HG03060 (cell line): ENCODE results near the gene MEG3.

Experiments
- ATAC-seq: cut with Tn5 transposase; IDR thresholded peaks from one replicate; pipeline ENCODE4 v1.9.1; 2021; ENCODE audit warnings: low read depth, moderate number of reproducible peaks; ENCODE audit not compliant: unreplicated experiment

The MEG3 gene

DNA sequence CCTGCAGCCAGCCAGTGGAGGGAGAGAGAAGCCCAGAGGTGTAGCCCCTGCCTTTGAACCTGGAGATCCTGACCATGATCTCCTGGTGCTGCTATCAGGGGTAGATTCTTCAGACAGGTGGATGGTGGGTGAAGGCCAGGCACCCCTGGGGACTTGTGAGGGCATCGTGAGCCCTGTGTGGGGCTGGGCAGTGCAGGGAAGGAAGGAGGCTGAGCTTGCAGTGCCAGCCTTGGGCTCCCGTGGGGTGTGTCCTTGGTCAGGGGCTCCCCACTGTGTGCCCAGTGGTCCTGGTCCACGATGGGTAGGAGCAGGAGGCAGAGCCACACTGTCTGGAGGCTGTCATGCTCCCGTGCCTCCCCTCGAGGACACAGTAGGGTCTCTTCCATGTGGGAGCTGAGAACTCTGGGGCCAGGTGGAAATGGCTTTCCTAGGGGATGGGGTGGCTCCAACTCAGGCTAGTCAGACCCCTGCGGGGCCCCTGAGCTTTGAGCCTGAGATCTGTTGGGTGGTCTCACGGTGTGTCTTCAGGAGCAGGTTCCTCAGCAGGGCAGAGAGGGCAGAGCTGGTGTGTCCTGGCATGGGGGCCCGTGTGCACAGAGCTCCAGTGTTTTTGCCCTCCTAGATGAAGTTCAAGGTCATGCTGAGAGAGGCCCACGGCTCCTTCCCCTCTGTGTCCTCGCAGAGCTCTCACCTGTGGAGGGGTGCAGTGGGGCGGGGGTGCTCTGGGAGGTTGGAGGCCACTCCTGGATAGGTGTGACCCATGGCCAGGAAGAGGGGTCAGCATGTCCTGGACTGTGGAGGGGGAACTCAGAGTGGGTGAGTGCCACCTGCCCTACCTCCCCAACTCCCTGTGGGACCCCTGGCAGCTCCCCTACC lies 52.6 kb downstream of the MEG3 start:
- no peak for ATAC-seq

DNA sequence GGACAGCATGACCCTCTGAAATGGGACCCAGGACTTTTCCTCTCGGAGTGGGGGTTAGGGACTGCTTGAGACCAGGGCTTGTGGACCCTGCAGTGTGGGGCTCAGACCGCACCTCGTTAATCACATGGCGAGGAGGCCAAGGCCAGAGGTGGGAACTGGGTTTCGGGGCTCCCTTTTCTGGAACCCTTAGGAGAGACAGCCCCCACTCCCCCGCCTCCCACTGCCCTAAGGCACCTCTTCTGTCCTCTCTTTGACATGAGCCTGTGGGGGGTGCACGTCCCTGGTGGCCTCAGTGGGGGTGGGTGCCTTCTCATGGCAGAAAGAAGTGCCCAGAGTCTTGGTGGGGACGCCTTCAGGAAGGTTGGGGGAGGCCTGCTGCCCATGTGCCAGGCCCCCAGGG lies 53.3 kb downstream of the MEG3 start:
- ATAC-seq, result no peak

DNA sequence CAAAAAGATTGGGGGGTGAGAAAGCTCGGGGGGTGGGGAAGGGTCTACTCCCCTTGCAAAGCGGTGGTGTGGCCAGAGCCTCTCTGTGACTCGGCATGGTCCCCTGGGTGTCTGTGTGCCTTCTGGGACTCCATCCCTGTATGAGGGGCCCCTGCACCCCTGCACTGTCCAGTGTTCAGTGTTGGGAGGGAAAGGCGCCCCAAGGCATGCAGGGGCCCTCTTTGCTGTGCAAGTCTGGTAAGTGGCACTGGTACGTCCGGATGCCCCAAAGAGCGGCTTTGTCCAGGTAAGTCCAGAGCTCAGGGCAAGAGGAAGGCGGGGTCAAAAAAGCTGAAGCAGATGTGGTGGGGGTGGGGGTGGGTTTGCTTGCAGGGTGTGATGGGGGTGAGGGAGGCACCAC lies 53.9 kb downstream of the MEG3 start:
- no peak for ATAC-seq

DNA sequence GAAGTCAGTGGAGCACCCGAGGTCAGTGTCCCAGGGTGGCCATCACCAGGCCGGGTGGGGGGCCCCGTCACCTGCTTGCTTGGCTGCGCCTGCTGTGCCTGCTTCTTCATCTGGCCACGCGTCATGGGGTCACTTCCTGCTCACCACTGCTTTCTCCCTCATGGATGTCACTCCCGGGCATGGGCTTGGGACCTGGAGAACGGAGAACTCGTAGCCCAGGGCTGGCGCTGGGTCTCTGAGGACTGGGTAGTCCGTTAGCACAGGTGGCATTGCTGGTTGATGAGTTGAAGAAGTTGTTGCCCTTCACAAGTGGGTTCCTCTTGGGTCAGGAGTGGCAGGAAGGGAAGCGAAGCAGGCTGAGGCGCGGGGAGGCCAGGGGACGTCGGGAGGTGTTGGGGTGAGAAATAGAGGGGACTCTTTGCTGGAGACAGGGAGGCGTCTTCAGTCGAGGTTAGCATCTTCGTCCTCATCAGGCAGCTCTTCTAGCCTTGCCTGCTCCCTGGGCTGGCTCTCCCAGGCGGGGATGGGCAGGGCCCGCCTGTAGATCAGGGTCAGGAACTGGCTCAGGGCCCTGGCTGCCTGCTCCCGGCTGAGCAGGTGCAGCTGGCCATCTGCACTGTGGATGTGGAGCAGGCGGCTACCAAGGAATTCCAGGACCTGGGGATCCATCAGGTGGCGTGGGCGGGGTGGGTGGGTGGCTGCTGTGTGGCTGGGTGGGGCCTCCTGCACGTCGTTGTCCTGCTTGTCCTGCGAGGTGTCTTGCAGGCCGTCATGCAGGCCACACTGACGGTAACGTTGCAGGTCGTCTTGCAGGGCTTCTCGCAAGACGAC lies 54.6 kb downstream of the MEG3 start:
- ATAC-seq, result no peak

DNA sequence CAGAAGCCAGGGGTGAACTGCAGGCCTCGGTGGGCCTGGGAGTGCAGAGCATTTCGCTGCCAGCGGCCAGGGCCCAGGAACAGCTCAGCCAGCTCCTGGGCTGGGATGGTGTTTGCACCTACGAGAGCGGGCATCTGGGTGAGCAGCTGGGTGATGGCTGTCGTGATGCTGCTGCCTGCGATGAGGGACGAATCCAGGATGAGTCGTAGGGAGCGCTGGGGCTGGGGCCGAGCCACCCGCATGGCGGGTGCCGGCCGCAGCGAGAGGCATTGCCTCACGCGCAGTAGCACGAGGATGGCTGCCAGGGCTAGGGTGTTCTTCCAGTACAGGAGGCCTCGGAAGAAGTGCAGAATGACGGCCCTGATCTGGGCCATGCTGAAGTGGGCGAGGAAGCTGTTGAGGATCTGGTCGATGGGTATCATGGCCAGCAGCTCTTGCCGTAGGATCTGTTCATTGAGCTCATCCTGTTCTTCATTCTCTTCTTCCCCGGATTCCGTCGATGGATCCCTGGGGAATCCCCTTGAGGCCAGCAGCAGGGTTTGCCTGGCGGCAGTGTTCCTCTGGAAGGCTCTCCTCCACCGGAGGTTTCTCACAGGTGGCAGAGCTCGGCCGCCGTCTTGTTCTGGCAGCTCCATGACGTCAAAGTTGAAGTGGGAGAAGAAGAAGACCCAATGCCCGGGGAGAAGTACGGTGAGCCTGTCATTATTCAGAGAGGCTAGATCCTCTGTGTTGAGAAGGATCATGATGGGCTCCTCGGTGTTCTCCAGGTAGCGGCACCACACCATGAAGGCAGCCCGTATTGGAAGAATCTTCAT lies 55.5 kb downstream of the MEG3 start:
- no peak for ATAC-seq

DNA sequence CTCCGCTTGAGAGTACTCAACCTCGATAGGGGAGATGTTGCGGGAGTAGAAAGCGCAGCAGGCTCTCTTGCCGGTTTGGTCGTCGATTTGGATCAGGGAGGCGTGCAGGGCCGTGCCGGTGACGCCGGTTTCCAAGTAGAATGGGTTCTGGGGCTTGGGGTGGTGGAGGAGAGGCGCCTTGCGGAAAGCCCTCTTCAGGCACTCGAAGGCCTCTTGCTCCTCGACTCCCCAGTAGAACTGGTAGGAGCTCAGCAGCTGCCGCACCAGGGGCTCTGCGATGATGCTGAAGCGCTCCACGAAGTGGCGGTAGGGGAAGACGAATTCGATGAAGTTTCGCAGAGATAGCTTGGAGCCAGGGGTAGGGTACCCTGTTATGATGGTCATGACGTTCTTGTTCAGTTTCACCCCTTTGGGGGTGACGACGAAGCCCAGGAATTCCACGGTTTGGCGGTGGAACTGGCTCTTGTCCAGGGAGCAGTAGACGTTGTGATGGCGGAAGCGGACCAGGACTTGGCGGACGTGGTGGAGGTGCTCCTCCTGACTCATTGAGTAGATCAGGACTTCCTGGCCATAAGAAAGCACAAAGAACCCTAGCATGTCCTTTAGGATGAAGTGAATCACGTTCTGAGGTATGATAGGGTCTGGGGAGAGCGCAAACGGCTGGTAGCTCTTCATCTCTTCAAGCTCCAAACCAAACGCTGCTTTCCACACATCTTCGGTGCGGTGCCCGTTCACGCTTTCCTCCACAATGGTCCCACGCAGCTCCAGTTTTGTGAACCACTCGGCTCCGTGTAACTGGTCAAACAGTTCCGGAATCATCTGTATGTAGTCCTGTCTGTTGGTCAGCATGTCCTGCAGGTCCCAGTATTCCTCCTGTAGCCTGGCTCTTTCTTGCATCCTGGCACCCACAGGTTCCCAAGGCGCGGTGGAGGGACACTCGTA lies 56.4 kb downstream of the MEG3 start:
- no peak for ATAC-seq

DNA sequence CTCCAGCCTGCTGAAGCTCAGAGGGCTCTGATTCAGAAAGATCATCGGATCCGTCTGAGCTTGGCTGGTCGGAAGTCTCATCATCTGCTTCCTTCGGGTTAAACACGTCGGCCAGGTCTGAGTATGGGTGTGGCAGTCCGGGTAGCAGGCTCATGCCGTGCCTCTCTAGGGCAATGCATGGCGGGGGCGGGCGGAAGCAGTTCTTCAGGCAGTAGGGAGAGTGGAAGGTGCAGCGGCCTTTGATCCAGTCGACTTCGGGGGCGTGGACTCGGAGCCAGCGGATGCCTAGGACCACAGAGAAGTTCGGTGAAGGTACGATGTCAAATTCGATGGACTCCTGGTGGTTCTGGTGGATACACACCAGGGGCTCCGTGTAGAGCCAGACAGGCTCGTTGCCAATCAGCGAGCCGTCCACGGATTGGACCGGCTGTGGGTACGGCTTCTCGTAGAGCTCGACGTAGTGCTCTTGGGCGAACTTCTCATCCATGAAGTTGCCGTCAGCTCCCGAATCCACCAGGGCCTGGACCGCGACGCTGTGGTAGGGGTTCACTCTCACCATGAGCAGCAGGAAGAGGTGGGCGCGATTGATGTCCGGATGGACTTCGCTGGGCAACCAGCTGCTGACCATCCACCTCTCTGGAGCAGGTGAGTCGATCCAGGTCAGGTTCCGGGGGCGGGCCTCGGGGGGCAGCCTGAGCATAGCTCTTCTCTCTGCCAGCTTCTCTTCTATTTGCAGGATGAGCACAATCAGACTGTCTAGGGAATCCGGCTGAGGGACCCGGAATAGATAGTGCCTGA lies 57.3 kb downstream of the MEG3 start:
- no peak for ATAC-seq

DNA sequence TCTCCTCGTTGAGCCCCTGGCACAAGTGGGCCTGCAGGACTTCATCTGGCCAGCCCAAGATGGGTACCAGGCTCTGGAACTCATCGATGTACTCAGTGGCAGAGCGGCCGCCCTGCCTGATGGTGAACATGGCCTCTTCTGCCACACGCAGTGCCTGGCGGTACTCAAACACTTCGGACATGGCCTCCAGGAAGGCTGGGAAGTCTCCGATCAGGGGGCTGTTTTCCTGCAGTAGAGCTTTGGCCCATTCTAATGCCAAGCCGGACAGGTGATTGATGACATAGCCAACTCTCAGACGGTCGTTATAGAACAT lies 57.8 kb downstream of the MEG3 start:
- no peak for ATAC-seq

DNA sequence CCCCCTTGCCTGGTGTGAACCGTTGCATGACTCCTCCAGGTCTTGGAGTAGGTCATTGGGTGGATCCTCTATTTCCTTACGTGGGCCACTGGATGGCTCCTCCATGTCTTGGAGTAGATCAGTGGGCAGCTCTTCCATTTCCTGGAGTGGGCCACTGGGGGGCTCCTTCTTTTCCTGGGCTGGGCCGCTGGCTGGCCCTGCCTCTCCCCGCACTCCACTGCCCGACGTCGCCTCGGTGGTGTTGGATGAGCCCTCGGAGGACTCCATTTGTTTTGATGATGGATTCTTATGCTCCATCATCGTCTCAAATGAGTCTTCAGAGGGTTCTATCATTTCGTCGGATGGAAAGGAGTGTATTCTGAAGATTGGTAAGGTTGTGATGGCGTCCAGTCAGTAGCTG lies 58.5 kb downstream of the MEG3 start:
- ATAC-seq, result no peak

DNA sequence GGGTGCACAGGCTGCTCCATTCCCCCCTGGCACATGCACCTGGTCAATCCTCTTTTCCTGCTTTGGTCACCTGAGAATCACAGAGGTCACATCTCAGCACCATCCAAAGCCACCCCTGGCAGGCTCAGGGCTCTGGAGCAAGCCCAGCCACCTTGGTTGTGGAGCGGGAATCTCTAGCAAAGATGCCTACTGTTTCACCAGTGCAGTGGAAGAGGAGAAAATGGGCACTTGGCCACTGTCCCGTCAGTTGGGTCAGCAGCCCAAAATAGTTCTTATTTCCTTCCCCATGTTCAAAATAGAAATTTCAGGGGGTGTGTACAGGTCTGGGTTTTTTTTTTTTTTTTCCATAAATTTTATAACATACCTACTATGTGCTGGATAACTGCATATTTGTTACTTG lies 59.3 kb downstream of the MEG3 start:
- ATAC-seq, result no peak

DNA sequence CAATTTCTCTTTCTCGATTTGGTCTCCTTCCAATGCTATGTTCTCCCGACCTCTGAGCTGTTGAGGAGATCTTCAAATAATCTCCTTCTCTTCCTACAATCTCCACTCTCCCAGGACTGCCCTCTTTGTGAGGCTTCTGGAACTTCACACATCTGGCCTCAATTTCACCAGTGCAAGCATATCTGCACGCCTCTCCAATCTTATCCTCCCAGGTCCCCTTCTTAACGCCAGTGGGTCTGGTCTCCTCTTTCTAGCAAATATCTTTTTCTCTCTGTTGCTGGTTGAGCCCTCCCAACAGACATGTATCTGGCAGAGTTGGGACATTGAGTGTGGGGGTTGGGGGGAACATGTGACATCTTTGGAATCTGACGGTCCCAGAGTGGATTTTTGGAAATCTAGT lies 59.7 kb downstream of the MEG3 start:
- no peak for ATAC-seq

DNA sequence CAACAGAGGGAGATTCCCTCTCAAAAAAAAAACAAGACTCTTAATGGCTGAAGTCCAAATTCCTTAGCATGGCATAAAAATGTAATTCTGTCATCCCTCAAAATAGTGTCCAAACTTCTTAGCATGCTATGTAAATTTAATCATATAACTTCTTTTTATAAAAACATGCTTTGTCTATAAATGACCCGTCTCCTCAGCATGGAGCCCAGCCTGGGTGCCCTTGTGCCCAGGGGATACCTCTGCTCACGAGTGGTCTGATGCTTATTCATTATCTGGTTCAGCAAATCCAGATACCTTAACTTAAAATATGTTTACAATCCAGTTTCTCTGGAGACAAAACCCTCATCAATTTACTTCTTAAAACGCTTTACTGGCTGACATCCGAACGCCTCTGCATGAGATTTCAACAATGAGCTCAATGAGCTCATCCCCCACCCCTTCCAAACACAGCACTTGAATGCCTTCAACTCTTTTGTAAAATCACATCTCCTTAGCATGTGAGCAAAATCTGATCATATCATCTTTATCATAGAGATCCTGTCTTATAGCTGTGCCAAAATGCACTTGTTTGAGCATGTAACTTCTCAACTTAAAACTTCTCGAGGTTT lies 61.9 kb downstream of the MEG3 start:
- ATAC-seq, result no peak

DNA sequence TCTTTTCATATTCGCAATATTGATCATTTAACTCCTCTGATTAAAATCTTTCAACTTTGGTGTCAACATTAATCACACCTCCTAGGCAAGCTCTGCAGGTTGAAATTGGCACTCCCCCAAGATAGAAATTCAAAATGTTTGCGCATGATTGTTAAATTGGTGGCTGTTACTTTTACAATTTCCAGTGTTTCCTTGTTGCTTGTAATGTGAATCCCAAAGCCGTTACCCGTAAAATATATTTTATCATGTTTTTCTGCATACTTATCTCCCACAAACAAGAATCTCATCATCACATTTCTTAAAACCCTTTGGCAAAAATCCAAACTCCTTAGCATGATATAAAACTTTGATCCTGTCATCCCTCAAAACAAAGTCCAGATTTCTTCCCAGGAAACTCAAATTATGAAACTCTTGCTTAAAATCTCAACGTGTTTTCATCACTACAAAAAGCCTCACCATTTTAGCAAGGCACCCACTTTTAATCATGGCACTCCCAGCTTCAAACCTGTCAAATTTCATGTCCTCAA lies 62.9 kb downstream of the MEG3 start:
- no peak for ATAC-seq

DNA sequence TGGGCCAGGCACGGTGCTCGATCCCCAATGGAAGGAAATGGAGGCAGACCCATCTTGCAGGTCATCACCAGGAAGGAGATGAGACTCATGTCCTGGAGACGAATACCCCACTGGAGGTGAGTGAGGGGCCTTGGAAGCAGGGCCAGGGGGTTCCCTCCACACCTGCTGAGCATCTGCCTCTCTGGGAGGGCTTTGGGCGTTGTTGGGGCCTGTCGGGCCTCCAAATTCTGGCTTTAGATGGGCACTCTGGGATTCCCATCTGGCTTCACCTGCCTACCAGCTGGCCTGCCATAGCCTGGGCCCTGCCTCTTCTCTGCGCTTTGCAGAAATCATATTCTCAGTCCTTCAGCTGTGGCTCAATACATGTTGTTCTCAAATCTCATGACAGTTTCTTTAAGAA lies 63.7 kb downstream of the MEG3 start:
- ATAC-seq, result no peak

DNA sequence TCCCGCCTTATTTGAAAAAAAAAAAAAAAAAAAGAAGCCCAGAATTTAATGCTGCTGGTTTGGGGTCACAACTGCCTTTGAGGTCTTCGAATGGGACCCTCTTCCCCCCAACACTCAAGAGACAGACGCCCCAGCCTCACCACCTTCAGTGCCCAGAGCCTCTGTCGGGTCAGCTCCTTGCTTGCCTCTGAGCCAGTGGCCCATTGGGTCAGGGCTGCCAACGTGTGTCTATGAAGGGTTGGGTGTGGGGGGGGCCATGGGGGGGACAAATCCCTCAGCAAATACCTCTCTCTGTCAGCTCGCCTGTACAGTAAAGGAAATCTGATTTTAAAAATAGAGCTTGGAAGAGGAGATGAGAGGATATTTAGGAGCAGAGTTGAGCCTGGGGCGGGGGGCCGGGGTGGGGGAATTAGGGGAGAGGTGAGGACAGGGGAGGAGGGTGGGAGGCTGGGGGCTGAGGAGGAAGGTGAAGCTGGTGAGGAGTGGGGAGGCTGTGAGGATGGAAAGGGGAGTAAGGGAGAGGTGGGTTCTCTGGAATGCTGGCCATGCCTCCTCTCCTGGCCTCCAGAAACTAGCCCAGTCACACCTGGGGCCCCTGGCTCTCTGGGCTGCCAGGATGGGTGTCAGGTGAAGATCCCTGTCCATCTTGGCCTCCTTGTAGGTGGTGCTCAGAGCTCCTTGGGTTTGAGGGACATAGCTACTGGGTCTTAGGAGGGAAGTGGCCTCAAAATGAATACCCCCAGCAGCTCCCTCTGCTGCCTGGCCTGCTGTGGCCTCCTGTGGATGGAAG lies 64.3 kb downstream of the MEG3 start:
- ATAC-seq, result no peak

DNA sequence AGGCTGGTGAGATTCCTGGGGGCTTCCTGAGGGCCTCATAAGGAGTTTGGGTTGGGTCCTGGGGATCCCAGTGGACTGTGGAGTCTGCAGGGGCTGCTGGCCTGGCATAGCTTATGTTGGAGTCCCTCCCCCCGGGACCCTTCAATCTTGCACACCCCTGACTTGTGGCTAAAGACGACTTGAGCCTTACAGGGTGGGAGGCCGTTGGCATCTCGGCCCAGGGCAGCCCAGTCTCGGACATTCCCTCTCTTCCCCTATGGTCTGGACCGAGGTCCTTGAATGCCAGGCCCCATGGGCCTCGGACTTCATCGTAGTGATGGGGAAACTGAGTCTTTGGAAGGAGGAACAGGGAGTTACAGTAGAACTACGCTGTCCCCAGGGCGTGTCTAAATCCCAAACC lies 65.1 kb downstream of the MEG3 start:
- no peak for ATAC-seq

DNA sequence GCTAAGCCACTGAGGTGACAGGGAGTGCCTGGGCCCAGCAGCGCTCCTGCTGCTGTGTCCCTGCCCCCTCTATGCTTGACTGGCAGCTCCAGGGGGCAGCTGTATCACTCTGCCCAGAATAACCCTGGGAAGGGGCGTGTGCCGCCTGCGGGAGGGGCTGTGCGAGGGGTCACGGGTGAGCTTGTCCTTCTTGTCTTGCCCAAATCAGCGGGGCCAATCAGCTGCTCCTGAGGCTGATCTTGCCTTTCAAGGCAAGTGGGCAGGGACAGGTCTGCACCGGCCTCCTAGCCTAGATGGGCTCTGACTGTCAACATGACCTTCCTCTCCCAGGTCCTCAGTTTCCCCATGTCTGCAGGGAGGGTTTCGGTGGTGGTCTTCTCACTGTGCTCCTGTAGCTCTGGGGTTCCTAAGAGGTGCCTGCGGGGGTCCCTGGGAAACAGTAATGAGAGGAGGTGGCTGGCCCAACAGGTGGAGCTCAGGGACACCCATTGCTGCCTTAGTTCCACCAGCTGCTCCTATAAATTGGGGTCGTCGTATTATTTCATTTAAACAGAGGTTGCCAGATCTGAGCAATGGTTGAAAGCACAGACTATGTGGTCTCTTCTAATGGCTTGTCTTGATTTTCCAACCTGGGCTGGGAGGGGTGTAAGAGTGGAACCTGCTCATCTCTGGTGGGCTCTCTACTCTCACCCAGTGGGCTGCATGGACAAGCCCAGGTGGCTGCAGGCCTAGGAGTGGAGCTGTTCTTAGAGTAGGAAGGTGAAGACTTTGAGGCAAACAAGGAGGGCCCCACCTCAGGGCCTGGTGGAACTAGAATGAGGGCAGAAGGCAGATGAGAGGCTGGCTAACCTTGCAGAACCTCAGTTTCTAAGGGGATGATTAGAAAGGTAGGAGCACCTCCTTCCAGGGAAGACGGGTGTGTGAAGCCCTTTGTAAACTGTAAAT lies 65.9 kb downstream of the MEG3 start:
- no peak for ATAC-seq
